ENCODE results near the gene SLC18A2.

GRCh38 chr10:117217196-117217761 lies 23.6 kb upstream of the SLC18A2 start:
- TF ChIP-seq CTCF (IDR thresholded peaks at IDR 0.05), result no peak
- TF ChIP-seq POLR2A (IDR thresholded peaks at IDR 0.05), result no peak
- no peak for TF ChIP-seq POLR2AphosphoS5 (IDR thresholded peaks at IDR 0.05)

Measured in transverse colon (tissue), 4 donors.